ENCODE measurements around the gene EREG.
A peak's percentile ranks its signal among the peaks of the same experiment; 100 is the strongest.
"Not testable (repeated sequence)": the region's sequence is repeated elsewhere in the genome, so short reads cannot be mapped to it uniquely, and the experiment has no call there.

EREG gene, protein sequence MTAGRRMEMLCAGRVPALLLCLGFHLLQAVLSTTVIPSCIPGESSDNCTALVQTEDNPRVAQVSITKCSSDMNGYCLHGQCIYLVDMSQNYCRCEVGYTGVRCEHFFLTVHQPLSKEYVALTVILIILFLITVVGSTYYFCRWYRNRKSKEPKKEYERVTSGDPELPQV

DNA sequence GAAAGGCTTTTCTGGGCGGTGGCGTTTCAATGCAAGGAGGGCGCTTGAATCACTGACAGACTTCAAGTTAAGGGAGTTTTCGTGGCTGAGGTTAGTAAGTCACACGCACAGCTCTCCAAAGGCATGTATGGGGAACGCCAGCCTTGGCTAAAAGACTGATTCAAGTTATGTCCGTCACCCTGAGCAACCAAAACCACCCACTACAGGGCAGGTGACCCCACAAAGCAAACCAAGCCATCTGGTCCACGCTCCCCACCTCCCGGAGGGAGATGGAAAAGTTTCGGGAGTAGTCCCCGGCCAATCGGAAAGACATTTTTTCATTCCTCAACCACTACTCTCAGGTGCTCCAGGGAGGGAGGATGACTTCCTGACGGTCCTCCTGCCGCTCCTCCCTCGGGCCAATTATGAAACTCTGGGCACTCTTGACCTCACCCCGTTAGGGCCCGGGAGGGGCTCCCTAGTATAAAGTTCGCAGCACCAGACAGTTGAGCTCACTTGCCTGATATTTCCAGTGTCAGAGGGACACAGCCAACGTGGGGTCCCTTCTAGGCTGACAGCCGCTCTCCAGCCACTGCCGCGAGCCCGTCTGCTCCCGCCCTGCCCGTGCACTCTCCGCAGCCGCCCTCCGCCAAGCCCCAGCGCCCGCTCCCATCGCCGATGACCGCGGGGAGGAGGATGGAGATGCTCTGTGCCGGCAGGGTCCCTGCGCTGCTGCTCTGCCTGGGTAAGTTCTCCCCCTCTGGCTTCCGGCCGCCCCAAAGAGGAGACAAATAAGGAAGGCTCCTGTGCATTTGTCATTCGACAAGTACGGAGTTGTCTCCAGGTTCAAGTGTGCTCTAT lies at the start of gene EREG:
Gene EREG, plus strand, starts transcription at position 494 of the 840 bp plus-strand sequence. Its CDS starts 164 bp downstream, at position 658.
- DNase-seq (ENCODE audit: low spot score) = peak; percentile 26

DNA sequence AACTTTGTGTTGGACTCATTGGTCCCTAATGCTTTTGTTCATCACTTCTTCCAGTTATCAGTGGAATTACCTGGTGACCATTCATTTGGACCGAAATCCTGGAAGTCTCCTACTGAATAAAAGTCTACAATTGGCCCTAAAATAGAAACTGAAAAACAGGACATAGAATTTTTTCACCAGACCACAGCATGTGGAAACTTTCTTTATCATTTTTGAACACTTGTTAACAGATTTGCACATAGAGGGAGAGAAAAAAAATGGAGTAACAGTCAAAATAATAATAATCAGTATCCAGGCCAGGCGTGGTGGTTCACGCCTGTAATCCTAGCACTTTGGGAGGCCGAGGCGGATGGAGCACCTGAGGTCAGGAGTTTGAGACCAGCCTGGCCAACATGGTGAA lies 49.6 kb upstream of the EREG start:
- DNase-seq (ENCODE audit: low spot score) = no peak

DNA sequence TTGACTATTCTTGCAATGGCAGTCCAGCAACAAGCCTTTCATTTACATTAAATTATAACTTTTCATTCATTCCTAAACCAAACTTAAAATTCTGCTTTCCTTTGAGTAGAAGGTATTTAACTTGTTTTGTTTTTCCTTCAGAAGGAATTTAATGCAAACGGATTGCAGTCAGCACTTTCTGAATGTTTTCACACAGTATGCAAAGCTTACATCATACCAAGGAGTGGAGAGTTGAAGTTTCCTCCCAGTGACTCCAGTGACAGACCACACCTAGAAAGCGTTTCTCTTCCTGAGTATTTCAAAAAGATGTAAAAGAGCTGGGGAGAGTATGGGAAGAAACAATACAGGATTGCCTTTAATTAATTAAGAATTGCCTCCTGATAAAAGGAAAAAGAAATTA lies 48.5 kb upstream of the EREG start:
- no peak for DNase-seq (ENCODE audit: low spot score)

DNA sequence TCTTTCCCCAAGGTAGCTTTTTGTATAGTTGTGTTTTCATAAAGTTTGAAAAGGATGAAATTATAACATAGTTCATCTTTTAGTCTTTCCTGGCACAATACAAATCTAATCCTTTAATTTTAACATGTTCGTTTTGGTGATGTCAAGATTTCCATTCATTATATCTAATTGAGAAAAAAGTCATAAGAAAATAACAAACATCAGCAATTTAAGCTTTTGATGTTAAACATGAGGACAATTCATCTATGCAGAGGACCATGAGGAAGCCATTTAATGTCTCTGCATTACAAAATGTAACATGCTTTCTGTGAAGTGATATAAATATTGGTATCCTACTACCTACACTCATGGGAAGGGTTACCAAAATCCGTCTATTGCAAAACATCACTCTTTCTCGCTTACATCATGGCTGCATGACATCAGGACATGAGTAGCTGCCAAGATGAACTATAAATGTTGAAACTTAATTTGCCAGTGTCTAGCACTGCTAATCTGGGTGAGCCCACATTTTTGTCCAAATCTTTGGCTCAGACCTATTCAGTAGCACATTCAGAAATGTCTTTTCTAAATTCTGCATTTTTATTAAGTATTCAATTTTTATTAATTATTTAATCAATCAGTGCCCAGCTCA lies 47.2 kb upstream of the EREG start:
- peak; percentile 12 for DNase-seq (ENCODE audit: low spot score)

DNA sequence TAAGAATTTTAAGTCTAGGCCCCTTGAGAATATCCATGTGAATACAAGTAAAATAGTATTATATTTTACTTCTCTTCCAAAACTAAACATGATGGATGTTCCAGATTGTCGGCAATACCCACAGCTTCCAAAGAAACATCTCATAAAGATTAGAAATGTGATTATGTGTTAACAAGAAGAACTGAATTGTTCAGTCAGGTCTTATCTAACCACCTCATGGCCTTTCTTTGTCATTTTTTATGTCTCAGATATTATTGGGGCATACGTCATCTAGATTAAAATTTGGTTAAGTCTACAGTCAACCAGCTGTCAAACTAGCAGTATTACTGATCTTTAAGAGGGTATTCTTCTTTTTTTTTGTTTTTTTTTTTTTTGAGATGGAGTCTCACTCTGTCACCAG lies 46.7 kb upstream of the EREG start:
- DNase-seq (ENCODE audit: low spot score) = no peak

DNA sequence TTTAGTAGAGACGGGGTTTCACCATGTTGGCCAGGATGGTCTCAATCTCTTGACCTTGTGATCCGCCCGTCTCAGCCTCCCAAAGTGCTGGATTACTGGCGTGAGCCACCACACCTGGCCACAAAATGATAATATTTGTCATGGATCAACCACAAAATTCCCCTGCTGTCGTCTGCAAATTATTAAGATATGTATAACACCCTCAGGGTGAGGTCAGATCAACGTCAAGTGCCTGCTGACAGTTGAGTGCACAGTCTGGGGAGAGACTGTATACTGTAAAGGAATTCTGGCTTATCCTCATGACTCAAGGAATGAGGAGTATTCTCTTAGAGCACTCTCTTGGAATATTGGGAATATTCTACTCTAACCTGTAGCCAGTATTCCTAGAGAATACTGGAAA lies 45.5 kb upstream of the EREG start:
- no peak for DNase-seq (ENCODE audit: low spot score)

DNA sequence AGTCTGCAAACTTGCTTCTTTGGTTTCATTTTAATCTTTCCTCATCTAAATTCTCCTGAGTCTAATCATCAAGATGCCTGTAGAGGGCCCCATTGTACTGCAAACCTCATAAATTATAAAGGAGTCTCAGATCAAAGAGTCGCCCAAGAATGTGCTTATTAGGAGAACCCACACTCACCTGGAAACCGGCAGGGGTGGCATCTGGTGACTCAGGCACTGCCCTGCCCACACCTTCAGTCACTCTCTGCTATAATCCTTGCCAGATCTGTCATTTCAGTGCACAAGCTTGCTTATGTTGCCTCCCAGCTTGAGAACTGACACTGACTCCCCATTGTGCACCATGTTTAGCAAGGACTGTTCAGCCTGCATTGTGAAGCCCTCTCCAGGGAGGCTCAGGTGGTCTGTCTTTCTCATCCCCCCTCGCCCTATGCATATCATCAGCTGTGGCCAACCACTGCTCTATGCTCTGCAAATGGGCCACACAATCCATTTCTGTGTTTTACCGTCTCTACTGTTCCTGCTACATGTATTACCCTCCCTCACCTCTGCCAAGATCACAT lies 44.3 kb upstream of the EREG start:
- DNase-seq (ENCODE audit: low spot score) = peak; percentile 51

DNA sequence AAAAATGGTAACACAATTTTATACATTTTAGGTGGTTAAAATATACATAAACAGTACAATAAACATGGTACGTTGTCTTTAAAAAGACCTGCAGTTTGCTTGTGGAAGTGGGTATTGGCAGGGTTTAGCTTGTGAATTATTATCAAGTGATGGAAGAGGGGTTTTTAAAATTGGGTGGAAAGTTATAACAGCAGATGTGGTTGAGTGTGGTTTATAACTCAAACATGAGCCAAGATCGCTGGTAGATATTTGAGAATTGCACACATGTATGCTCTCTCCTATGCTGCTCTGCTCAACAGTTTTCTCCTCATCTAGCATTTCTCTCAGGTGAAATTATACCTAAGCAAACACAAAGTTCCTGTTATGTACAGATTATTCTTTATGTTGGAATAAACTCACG lies 42.6 kb upstream of the EREG start:
- no peak for DNase-seq (ENCODE audit: low spot score)

DNA sequence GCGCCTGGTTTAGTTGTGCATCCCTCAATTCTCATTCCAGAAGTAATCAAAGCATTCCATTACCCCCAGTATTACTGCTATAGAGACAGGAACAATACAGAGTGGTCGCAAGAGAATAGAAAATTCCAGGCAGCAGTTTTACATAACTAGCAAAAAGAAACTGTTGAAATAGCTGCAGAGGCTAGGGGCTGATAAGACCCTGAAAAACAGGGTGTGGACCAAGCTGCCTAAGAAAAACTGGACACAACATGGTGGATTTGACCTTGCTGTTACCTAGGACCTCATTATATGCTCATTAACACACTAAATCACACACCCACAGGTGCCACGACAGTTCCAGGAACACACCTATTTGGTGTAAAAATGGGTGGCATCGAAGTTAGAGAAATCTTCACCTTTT lies 41.3 kb upstream of the EREG start:
- DNase-seq (ENCODE audit: low spot score) = no peak

DNA sequence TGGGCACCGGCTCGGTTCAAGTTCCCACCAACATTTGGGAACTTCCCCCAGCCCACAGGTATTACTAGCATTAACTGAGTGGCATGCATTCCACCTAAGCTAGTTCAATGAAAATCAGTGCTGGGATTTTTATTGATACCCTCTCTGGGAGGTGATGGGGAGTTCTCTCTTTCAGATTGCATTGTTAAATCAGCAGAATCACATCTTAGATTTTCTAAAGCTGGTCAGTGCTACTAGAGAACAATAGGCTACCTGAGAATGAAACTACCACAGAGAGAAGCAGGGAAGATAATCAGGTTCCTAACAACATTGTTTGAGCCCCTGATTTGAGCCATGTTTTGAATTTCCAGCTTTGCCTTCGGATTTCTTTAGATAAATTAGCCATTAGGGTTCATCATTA lies 40.7 kb upstream of the EREG start:
- DNase-seq (ENCODE audit: low spot score) = no peak

DNA sequence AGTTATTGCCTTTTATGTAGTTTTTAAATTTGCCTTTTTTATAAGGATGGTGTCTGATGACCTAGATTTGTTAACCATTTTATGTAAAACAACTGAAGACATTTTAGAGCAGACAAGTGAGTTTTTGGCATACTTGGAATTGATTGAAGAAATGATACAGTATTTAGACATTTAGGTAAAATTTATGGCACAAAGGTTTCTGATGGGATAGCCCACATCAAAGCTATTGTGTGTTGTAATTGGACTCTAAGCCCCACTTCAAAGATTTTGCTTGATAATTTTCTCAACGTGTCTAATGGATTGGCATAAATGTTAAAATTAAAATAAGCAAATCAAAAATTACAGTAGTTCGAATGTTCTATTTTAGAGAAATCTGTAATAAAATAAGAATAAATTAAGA lies 39.1 kb upstream of the EREG start:
- no peak for DNase-seq (ENCODE audit: low spot score)

DNA sequence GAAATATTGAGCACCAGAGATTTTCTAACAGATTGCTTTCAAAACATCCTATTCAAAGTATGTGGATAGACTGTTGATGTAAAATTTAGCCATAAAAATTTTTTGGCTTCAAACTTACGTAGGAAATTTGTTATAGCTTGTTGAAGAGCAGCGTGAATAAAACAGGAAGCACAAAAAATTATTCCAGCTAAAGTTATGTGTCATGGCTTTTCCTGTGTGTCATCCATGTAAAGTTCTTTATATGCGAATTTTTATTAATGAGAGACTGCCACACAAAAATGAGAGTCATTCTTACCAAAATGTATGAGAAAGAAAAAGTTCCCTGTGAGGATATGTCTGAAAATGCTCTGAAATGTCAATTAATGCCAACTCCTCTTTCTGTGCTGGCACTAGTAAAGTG lies 37.2 kb upstream of the EREG start:
- no peak for DNase-seq (ENCODE audit: low spot score)

DNA sequence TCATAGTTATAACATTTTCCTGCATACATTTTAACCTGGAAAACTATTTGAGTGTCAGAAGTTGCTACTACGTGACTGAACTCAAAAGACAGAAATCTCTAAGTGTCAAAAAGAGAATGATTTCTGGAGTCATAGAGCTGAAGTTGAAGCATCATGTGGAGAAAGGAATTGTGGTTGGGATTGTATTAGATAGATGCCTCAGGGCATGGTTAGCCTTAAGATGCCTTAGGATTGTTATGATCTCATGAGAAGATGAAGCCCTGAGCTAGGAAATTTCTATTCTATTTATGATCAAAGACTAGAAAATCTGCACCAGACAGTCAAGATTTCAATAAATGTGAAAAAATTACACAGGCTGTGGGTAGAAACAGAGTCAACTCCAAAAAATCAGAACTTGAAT lies 36.4 kb upstream of the EREG start:
- no peak for DNase-seq (ENCODE audit: low spot score)

DNA sequence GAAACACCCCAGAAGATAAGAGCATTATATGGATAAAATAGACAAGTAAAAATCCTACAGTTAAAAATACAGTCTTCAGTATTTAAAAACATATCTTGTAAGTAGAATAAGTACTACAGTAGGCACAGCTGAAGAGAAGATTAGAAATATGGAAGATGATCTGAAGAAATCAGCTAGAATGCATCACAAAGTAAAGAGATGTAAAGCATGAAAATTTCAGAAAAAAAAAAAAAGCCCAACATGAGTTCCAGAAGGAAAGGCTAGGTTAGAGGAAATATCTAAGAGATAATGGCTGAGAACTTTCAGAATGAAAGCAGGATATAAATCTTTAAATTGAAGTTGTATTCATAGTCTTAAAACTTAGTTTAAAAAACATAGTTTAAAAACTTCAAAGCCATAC lies 35.6 kb upstream of the EREG start:
- no peak for DNase-seq (ENCODE audit: low spot score)

DNA sequence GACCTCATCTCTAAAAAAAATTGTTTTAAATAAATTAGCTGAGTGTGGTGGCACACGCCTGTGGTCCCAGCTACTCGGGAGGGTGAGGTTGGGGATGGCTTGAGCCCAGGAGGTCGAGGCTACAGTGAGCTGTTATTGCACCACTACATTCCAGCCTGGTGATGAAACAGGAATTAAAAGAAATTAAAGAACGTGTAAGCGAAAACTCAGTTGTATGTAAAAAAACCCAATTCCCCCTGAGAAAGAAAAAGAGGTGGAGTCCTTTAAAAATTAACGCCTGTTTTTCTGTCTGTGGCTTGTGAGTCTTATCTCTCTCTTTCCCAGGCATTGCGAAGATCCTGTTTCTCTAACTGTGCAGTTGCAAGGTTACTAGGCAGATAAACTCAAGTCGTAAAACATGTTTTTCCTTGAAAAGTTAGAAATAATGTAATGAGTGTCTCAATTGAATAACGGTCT lies 34.6 kb upstream of the EREG start:
- no peak for DNase-seq (ENCODE audit: low spot score)

DNA sequence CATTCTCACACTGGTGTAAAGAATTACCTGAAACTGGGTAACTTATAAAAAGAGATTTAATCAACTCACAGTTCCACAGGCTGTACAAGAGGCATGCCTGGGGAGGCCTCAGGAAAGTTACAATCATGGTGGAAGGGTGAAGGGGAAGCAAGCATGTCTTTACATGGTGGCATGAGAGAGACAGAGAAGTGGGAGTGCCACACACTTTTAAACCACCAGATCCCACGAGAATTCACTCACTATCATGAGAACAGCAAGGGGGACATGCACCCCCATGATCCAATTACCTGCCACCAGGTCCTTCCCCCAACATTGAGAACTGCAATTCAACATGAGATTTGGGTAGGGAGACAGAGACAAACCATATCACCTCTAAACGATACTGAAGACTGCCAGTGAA lies 33.7 kb upstream of the EREG start:
- DNase-seq (ENCODE audit: low spot score) = no peak

DNA sequence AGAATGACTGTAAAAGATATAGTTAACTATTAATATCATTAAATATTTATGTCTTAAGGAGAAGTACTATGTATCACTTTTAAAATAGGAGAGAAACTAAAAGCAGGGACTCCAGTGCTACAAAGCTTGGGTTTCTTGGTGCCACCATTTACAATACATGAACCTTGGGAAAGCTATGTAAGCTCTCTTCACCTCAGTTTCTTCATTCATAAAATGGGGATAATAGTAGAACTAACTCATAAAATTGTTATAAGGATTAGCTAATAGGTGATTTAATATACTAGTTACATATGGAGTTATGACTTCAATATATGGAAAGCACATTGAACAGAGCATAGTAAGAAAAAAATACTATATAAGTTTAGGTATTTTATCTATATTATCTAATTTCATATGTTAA lies 33.0 kb upstream of the EREG start:
- DNase-seq (ENCODE audit: low spot score) = no peak

DNA sequence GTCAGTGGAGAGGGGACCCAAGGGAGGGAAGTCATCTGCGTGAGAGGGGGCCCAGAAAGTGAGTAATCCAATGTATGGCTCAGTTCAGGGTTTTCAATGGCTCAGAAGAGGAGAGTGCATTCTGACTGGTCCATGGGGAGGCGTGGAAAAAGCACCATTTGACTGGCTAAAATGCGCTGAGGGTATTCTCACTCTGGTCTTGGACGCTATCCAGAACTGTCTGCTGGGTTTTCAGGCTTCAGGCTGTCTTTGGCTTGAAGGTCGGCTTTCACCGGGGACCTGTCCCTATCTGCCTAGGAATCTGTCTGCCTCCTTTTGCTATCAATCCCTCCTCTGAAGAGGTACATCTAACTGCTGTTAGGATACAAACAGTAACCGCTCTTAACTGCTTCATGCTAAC lies 30.3 kb upstream of the EREG start:
- no peak for DNase-seq (ENCODE audit: low spot score)

DNA sequence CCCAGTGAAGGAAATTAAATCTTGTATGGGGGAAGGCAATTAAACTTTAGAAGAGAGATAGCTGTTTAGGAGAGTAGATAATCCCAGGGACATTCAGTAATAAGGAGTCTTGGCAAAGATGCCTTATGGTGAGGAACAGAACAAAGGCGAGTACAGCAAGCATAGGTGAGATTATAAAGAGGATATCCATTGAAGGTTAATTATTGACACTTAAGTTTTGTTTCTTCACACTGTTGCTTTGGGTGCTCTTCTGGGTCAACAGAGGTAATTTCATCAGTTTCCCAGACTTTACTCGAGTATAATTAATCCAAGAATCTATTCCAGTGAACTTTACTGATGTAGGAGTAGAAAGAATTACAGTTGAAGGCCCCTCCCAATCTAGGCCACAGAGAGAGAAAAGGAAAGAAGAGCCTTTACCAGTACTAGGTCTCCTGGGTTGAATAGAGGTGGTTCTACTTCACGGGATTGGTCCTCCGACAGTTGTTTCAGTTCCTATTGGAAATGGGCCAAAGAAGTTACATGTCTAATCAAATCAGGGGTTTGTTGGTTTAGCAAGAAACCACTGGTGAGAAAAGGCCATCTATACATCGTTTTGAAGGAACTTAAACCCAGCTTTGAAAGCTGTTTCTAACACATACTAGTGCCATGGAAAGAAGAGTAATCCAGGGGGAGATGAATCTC lies 29.5 kb upstream of the EREG start:
- DNase-seq (ENCODE audit: low spot score) = no peak

DNA sequence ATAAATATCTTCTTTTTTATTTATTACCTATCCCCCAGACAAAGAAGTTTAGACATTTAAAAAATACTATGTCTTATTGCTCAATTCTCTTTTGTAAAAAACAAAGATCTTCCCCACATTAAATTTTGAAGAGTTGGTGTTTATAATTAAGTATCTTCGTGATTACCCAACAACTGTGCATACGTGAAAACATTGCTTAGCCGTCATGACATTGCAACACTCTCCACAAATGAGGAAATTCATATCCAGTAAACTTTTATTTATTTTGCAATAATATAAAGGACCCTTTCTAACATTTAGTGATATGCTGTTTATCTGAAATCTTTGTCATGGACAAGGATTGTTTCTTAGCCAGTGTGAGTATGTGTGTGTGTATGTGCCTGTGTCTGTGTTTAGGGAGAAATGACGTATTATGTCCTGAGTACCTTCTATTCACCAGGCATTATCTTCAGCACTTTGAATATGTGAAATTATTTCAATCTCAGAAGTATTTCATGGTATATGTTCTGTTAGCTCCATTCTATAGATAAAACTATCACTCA lies 26.1 kb upstream of the EREG start:
- no peak for DNase-seq (ENCODE audit: low spot score)

DNA sequence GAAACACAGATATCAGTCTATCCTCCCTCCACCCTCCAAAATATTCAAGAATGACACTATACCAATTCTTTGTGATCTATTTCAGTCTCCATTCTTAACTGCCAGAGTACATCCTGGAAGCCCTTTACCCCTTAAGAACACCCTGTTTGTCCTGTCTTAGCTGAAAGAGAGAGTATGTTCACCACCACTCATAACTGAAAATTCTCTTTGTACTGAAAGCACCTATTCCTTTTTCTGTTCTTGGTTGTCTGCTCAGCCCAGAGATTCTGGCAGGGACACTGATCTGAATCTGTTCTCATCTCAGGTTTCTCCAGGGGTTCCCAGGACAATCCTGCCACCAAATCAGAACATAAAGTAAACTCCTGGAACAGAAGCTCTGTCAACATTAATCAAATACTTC lies 25.4 kb upstream of the EREG start:
- DNase-seq (ENCODE audit: low spot score) = no peak

DNA sequence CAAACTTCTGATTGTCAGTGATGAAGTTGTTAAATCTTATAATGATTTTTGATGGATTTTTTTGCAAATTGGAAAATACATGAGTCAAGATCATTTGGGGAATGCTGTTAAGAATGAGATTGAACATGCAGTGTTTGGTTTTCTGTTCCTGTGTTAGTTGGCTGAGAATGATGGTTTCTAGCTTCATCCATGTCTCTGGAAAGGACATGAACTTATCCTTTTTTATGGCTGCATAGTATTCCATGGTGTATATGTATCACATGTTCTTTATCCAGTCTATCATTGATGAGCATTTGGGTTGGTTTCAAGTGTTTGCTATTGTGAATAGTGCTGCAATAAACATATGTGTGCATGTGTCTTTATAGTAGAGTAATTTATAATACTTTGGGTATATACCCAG lies 24.5 kb upstream of the EREG start:
- not testable (repeated sequence) for DNase-seq (ENCODE audit: low spot score)

Measured in AG20443 (cell line).